NCI-H446 (cell line): ENCODE measurements around the gene MRPS18B.

Experiments used
- DNase-seq, 2 experiments: peaks; one replicate each; lab custom pipeline; 2025; lab: John Stamatoyannopoulos, UW

MRPS18B gene

GRCh38 chr6:30603961-30604360 lies 13.7 kb upstream of the MRPS18B start:
- no peak for DNase-seq

DNA sequence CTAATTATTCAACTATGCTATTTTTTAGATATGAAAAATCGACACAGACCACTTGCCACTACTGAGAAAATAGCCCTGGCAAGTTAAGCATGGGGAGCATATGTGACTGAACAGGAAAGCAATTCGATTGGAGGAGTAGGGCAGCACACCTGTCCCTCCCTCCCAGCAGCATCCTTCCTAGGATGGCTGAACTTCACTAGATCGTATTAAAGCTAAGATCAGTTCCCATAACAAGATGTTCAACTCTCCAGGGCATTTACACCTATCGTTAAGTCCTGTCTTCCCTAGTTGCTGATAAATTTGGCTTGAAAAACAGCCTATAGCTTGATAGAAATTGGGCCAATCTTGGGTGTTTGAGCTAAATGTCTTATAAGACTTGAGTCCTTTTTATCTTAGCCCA lies 7.6 kb upstream of the MRPS18B start:
- DNase-seq: no peak

GRCh38 chr6:30611150-30611855 lies 6.3 kb upstream of the MRPS18B start:
- no peak for DNase-seq

- DNase-seq: no peak
These were observed 5.8 kb upstream of the MRPS18B start for GRCh38 chr6:30611856-30612194.

- no peak for DNase-seq
These were observed 5.4 kb upstream of the MRPS18B start for GRCh38 chr6:30612213-30612612.

DNA sequence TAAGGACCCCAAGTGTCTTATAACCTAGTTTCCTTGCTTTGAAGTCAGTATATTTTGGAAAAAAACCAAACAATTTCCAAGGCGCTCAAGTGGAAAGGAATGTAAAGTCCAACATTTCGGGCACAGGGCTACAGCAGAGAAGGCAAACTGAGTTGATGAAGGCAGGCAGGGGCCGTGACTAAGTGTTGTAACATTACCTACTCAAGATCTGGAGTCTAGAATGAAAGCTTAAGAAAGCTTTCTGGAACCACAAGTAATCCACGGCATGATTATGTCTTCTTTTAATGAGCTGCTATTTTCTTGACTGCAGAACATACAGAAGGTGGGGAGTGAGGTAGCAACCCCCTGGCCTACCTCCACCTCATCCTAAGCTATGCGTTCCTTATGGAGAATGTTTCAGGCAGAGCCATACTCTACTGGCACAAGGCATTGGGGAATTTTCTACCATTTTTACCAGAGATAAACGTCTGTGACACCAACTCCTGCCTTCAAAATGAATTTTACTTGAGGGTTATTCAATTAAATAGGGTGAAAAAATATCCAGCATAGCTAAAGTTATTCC lies 4.9 kb upstream of the MRPS18B start:
- peak in 1 of 2 experiments; percentile 39 for DNase-seq

DNA sequence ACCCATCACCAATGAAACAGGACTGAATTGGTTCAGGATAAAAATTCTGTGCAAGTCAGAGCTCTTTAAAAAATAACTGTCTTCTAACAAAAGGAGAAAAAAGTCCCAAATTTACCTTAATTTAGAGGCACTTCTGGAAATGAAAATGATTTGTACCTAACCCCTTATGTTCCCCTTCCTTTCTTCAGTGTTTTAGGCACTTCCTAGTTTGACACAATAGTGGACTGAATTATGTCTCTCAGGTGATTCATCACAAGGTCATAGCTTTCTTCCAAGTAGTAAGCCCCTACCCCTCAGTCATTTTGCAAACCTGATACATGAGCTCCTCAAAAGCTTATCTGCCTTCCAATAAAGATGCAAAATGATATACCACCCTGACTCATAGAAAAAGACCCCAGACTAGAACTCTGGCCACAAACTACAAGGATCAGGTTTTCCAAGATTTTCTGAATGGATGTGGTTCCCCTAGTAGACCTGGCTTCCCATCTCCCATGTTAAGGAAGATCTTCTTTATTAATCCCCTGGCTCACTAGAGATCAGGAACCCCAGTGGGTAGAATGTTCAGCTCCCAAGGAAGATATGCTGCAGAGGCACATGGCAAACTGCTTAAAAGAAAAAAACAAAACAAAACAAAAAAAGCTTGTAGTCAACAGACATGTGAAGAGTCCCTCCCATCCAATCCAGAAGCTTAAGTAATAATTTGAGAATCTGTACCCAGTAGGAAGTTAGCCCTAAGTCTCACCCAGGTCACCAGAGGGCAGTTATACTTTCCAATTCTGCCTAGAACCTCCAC lies 4.2 kb upstream of the MRPS18B start:
- DNase-seq: no peak

DNA sequence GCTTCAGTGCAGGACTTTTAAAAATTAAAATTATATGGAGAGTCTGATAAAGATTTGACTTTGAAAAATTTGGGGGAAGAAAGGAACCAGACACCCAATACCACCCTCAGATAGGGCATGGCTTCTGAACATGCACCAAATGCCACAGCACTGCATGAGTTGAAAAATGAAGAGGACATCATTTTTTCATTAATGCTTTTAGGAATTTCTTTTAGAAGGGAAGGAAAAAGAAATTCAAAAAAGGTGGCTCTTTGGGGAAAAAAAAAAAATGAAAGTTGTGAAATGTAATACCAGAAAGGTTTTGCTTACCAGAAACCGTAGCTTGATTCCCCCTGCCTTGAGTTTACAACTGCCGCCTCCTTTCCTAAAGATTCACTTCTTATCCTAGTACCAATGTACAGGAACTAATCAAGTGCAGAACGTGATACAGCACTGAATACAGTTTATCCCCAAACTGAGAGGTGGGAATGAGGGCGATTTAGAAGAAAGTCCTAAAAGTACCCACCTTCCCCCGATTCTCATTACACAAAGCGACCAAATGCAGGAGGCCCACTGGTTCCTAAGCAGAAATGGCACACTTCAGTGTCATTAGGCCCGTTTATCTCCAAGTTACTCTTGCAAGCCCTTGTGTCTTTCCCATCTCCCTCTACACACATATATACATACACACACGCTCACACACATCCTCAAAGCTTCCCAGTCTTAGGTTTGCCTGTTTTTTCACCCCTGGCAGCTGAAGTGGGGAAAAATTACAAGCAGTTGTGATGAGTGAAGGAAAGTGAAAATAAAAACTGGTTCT lies 3.4 kb upstream of the MRPS18B start:
- no peak for DNase-seq

- peak; percentile 94 to 97 for DNase-seq
These were observed 2.8 kb upstream of the MRPS18B start for GRCh38 chr6:30614843-30615218.

- DNase-seq: peak; percentile 83 to 91
These were observed 2.3 kb upstream of the MRPS18B start for GRCh38 chr6:30615219-30615957.

DNA sequence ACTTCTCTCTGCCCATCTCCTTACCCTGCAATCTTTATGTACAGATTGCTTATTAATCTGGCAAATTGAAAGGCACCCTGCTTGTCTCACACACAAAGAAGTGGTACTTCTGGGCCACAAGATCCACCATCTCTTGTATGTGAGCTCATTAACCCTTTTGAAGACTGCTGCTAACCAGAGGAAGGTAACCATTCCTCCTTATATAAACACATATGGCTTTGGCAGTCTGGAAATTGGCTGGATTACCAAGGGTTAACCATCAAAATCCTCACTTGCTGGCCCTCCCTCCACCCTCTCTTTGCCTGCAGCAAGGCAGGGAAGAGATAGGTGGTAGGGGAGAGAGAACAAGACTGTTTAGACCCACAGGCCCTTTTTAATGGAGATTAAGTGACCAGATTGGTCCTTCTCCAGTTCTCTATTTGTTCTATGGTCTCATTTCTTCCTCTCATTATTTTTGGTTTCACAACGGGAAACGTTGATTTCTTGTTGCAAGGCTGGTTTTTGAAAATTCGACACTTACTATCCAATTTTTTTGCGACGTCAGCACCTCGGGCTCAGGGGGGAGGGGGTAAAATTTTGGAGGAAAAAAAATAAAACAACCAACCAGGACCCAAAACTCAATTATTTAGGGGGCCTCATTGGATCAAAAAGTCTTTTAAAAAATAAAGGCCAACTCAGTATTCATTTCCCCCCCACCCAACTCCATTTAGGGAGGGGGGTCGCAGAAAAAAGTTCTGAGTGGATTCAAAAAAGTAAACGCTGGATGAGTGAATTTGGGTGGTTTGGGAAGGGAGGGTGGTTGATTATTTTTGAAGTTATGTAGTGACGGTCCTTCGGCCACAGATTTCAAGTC lies 1.5 kb upstream of the MRPS18B start:
- DNase-seq: peak; percentile 64 to 74

DNA sequence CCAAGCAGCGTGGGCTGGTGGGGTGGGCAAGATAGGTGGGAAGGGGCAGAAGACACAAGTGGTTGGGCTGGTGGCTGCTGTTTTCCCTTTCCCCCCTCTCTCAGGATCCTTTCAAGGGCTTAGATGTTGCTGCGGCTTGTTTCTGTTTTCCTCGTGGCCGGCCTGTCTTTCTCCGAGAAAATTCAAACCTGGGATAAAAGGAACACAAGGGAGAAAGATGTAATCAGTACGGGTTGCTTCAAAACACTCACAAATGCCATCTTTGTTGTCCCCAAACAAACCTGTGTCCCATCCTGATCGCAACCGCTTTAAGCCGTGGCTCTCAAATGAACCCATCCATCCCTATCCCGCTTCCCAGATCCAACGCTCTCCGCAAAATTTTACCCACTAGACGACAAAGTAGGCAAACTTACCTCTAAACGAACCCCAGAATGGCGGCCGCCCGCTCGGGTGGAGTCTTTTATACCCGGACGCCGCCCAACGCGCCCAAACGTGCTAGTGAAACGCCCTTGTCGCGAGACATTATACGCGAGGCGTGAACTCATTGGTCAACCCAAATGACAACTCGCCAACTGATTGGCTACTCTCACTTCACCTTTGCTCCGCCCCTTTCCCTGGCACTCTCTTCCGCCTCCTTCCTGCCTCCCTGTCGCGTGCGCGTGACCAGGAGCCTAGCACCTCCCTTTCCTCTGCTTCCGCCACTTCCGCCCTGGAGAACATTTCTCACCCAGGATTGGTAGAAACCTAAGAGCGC lies 652 bp upstream of the MRPS18B start, which contains the start of gene PPP1R10:
PPP1R10 (minus strand) TSS at position 433 of the 754 bp plus-strand sequence. CDS start 7,299 bp downstream, outside the sequence.
- DNase-seq: peak; percentile 99 to 100

DNA sequence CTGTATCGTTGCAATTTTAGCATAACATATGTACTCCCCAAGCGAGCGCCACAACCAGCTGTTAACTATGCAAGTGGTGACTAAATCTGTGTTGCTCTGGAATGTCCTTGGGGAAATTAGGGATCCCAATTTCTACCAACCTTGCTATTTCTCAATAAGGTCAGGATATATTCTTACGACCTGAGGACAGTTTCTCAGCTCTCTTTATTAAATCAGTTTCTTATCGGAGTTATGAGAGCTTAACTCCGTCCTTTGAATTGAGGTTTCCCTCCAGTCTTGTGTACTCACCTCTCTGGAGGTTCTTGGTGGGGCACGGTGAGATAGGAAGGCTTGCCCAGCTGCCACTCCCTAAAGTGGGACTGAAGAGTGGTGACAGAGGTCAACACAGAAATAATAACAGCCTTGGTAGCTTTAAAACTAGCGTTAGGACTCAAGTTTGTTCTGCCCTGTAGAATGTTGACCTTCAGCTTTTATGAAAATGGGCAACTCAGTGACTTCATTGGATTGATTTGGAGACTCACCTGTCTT lies 694 bp downstream of the MRPS18B start:
- DNase-seq: no peak

GRCh38 chr6:30619561-30619960 lies 1.9 kb downstream of the MRPS18B start:
- no peak for DNase-seq

GRCh38 chr6:30625511-30625910 lies 7.9 kb downstream of the MRPS18B start:
- DNase-seq: no peak

DNA sequence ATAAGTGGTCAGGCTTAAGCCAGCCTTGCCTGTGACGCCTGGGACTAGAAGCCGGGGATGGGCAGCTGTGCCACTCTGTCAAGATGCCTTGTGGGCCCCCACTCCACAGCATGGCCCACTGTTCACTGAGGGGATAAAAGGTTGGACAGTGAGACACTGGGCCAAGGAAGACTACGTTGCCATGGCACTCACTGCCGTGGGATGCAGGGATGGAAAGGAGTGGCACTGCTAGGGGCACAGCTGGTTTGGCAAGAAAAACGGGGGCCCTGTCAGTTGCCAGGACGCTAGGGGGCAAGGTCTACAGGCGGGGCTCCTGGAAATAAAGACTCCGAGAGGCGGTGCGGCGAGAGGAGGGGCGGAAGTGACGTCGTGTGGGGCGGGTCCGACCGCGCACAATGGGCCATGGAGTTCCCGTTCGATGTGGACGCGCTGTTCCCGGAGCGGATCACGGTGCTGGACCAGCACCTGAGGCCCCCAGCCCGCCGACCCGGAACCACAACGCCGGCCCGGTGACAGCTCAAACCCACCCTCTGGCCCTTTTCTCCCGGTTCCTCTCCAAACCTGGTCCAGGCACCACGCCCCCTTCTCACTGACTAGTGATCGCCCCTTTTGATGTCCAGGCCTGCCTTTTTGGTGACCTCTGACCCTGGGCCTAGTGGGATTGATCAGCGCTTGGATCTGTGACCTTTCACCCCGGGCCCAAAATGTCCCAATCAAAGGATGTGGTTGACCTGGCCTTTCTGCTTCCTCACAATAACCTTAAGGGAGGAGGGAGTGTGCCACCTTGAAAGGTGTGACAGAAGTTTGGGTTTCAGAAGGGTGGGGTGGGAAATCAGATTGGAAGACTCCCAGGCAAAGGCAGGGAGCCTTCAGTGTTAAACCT lies 9.1 kb downstream of the MRPS18B start, which contains the start of gene ATAT1:
ATAT1 (plus strand) TSS at position 391 of the 883 bp plus-strand sequence.
- DNase-seq: peak; percentile 51 to 78

GRCh38 chr6:30635834-30636233 lies 18.2 kb downstream of the MRPS18B start:
- DNase-seq: no peak

GRCh38 chr6:30640481-30640880 lies 22.8 kb downstream of the MRPS18B start:
- DNase-seq: no peak
